Measurements from ENCODE around the gene PEX6. TPM values are rescaled to one million over a fixed set of nuclear protein-coding genes. Genes with fewer than 3 reads are reported as not detected.
"Not testable (repeated sequence)": the region's sequence is repeated elsewhere in the genome, so short reads cannot be mapped to it uniquely, and the experiment has no call there.

The PEX6 gene
- total and polyA plus RNA-seq, 2 of the 13 experiments (the other 11 are each of a cell fraction or from before 2014, with no cell fraction given): 5.1 to 6.7 TPM

DNA sequence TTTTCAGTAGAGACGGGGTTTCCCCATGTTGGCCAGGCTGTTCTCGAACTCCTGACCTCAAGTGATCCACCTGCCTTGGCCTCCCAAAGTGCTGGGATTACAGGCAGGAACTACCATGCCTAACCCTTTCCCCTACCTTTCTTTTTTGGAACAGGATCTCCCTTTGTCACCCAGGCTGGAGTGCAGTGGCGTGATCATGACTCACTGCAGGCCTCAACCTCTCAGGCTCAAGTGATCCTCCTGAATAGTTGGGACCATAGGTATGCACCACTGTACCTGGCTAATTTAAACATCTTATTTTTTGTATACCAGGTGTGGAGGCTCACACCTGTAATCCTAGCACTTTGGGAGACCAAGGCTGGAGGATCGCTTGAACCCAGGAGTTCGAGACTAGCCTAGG lies 37.6 kb downstream of the PEX6 start:
- Histone ChIP-seq H3K36me3 (replicated peaks in 1 of 2; ENCODE audit: control insufficient read depth in 1 of 2, insufficient read depth in 2 of 2, low read length in 2 of 2) (peaks cover 8 to 19% of the 10 kb centered on the region in 2 experiments), H3K4me1 (ENCODE audit: insufficient read depth, low read length) (peaks cover 64% of the 10 kb centered on the region)
- DNase-seq (ENCODE audit: low spot score); H3K4me2 ChIP-seq (ENCODE audit: low read depth, low read length); BruUV-seq (replicated peaks); H4K20me1 ChIP-seq (ENCODE audit: insufficient read depth, low read length); intact Hi-C loops (cut with micrococcal nuclease; ENCODE audit: unreplicated experiment); CTCF ChIA-PET (ENCODE audit: low intra/inter-chr PET ratio, low total read pairs); ATAC-seq; in situ Hi-C loops (cut with HindIII; ENCODE audit: extremely low pct_ligation_motif_present, low pct_unique_long_range_greater_than_20kb); H2AFZ ChIP-seq (ENCODE audit: low read length); H3K9ac ChIP-seq (ENCODE audit: insufficient read depth, low read depth, low read length); H3K4me3 ChIP-seq (replicated peaks in 1 of 3; ENCODE audit: insufficient read depth in 1 of 3, low read depth in 2 of 3, low read length in 3 of 3); FAIRE-seq; H3K9me3 ChIP-seq (ENCODE audit: low read length); H3K27ac ChIP-seq (ENCODE audit: extremely low read length, insufficient read depth, low read length); H3K79me2 ChIP-seq (ENCODE audit: insufficient read depth, low read length); H3K27me3 ChIP-seq (ENCODE audit: control insufficient read depth in 1 of 2, insufficient read depth in 2 of 2, low read length in 2 of 2): not testable (repeated sequence)
- WGBS (ENCODE audit: low lambda C conversion rate): 95% methylated on average over 5 of the region's 5 CpGs
- POLR2A ChIA-PET: interaction anchor here (0.9 to 5.0 kb wide), 4 partner anchors 12 to 73 kb away, joined by 3 to 56 read pairs (median 4); partner anchors contain the start of genes CNPY3, GNMT, KLHDC3 and PEX6
- TF ChIP-seq MYC (CRISPR knock-in tag; IDR thresholded peaks at IDR 0.05; ENCODE audit: borderline replicate concordance): 0 out of 2 replicates have a peak, but pooled peaks have one; percentile 17

DNA sequence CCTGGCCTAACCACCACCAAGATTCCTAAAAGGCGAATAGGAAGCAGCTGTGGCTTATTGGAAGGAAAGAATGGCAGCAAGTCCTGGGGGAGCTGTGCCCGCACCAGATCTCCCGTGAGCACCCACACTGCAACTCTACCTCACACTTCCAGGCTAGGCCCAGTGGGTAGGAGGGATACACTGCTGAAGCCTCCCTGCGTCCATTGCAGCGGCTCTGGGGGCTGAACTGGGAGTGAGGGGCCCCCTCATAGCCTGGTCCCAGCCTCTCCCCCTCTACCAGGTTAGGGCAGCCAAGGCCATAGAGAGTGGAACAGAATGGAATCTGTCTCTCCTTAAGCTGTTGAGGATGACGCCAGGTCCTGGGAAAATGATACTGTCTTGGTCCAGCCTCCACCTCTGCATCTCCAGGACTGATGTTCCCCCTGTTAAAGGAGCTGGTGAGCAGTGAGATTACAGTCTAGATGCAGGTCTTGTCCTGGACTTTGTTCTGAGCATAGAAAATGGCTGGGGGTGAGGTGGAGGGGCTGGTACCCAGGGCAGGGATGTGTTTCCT lies 38.4 kb downstream of the PEX6 start:
- POLR2A ChIA-PET: interaction anchor here (0.6 to 5.0 kb wide), 7 partner anchors 11 to 1348 kb away, joined by 3 to 56 read pairs (median 4); partner anchors contain the start of genes CNPY3, GNMT, KLHDC3 and PEX6

More for the DNA sequence above, 38.4 kb downstream of the PEX6 start:
- TF ChIP-seq TCF12 (IDR thresholded peaks at IDR 0.05): no peak
- TF ChIP-seq TCF12 (CRISPR knock-in tag; IDR thresholded peaks at IDR 0.05): 0 out of 2 replicates have a peak, but pooled peaks have one; percentile 35
- no peak for TF ChIP-seq FOXK1 (CRISPR knock-in tag; IDR thresholded peaks at IDR 0.05; ENCODE audit: borderline replicate concordance, low read depth)
- TF ChIP-seq, protein P1, sequence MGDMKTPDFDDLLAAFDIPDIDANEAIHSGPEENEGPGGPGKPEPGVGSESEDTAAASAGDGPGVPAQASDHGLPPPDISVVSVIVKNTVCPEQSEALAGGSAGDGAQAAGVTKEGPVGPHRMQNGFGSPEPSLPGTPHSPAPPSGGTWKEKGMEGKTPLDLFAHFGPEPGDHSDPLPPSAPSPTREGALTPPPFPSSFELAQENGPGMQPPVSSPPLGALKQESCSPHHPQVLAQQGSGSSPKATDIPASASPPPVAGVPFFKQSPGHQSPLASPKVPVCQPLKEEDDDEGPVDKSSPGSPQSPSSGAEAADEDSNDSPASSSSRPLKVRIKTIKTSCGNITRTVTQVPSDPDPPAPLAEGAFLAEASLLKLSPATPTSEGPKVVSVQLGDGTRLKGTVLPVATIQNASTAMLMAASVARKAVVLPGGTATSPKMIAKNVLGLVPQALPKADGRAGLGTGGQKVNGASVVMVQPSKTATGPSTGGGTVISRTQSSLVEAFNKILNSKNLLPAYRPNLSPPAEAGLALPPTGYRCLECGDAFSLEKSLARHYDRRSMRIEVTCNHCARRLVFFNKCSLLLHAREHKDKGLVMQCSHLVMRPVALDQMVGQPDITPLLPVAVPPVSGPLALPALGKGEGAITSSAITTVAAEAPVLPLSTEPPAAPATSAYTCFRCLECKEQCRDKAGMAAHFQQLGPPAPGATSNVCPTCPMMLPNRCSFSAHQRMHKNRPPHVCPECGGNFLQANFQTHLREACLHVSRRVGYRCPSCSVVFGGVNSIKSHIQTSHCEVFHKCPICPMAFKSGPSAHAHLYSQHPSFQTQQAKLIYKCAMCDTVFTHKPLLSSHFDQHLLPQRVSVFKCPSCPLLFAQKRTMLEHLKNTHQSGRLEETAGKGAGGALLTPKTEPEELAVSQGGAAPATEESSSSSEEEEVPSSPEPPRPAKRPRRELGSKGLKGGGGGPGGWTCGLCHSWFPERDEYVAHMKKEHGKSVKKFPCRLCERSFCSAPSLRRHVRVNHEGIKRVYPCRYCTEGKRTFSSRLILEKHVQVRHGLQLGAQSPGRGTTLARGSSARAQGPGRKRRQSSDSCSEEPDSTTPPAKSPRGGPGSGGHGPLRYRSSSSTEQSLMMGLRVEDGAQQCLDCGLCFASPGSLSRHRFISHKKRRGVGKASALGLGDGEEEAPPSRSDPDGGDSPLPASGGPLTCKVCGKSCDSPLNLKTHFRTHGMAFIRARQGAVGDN (CRISPR knock-in tag; IDR thresholded peaks at IDR 0.05): 0 out of 2 replicates have a peak, but pooled peaks have one; percentile 23
- 0 out of 2 replicates have a peak, but pooled peaks have one; percentile 36 for TF ChIP-seq MXD1 (CRISPR knock-in tag; IDR thresholded peaks at IDR 0.05)
- FAIRE-seq: no peak
- H3K27me3 ChIP-seq (ENCODE audit: control insufficient read depth in 1 of 2, insufficient read depth in 2 of 2, low read length in 2 of 2): no peaks in the 10 kb centered on the region
- H3K27ac ChIP-seq (ENCODE audit: extremely low read length, insufficient read depth, low read length): peak overlapping the region; percentile 81
- intact Hi-C loops (cut with micrococcal nuclease; ENCODE audit: unreplicated experiment): no loop called here
- no TSS peak for BruUV-seq (replicated peaks)
- no peak overlapping the region for H3K4me3 ChIP-seq (replicated peaks in 1 of 3; ENCODE audit: insufficient read depth in 1 of 3, low read depth in 2 of 3, low read length in 3 of 3)
- H3K4me1 ChIP-seq (ENCODE audit: insufficient read depth, low read length): peaks cover 64% of the 10 kb centered on the region
- H3K9ac ChIP-seq (ENCODE audit: insufficient read depth, low read depth, low read length): no peak overlapping the region
- 97% methylated on average over 6 of the region's 6 CpGs for WGBS (ENCODE audit: low lambda C conversion rate)
- no peaks in the 10 kb centered on the region for H3K9me3 ChIP-seq (ENCODE audit: low read length)
- H3K36me3 ChIP-seq (replicated peaks in 1 of 2; ENCODE audit: control insufficient read depth in 1 of 2, insufficient read depth in 2 of 2, low read length in 2 of 2): peaks cover 8 to 27% of the 10 kb centered on the region in 2 experiments
- in situ Hi-C loops (cut with HindIII; ENCODE audit: extremely low pct_ligation_motif_present, low pct_unique_long_range_greater_than_20kb): no loop called here
- H2AFZ ChIP-seq (ENCODE audit: low read length): no peak overlapping the region
- no peak overlapping the region for H3K4me2 ChIP-seq (ENCODE audit: low read depth, low read length)
- DNase-seq (ENCODE audit: low spot score): no peak
- H4K20me1 ChIP-seq (ENCODE audit: insufficient read depth, low read length): no peaks in the 10 kb centered on the region
- CTCF ChIA-PET (ENCODE audit: low intra/inter-chr PET ratio, low total read pairs): no interaction called here
- H3K79me2 ChIP-seq (ENCODE audit: insufficient read depth, low read length): no peaks in the 10 kb centered on the region
- no peak for ATAC-seq

Data from HepG2 (cell line).